H9 (cell line): ENCODE data around the gene XYLB. TPM values are rescaled to one million over a fixed set of nuclear protein-coding genes. Genes with fewer than 3 reads are reported as not detected.

Experiments
- DNase-seq: peaks from one replicate; pipeline ENCODE4 v3.0.0-alpha.2; 2017
- H2AFZ ChIP-seq: one replicate; pipeline ENCODE4 v1.6.1; 2013; ENCODE audit warnings: mild to moderate bottlenecking, low read length, control low read depth, moderate library complexity
- H2AK5ac ChIP-seq: 2 replicates; pipeline ENCODE4 v1.6.1; 2013; ENCODE audit warnings: low read length, control low read depth, mixed read lengths; ENCODE audit not compliant: insufficient read length
- H2BK120ac ChIP-seq: one replicate; pipeline ENCODE4 v1.6.1; 2013; ENCODE audit warnings: low read depth, mild to moderate bottlenecking, low read length, control low read depth, inconsistent platforms; ENCODE audit not compliant: poor library complexity, severe bottlenecking
- H2BK12ac ChIP-seq: 2 replicates; pipeline ENCODE4 v1.6.1; 2013; ENCODE audit warnings: low read length, control low read depth, mixed read lengths, low read depth; ENCODE audit not compliant: insufficient read length
- H2BK15ac ChIP-seq: 2 replicates; pipeline ENCODE4 v1.6.1; 2013; ENCODE audit warnings: low read depth, low read length, control low read depth
- H2BK20ac ChIP-seq: one replicate; pipeline ENCODE4 v1.6.1; 2013; ENCODE audit warnings: low read depth, mild to moderate bottlenecking, low read length, control low read depth, inconsistent platforms; ENCODE audit not compliant: poor library complexity, severe bottlenecking
- H2BK5ac ChIP-seq: 2 replicates; pipeline ENCODE4 v1.6.1; 2013; ENCODE audit warnings: low read length, control low read depth, mixed read lengths; ENCODE audit not compliant: insufficient read length
- H3K14ac ChIP-seq: 2 replicates; pipeline ENCODE4 v1.6.1; 2013; ENCODE audit warnings: low read length, control low read depth; ENCODE audit not compliant: insufficient read depth
- H3K18ac ChIP-seq: 2 replicates; pipeline ENCODE4 v1.6.1; 2013; ENCODE audit warnings: low read depth, mild to moderate bottlenecking, mixed read lengths, low read length, control low read depth; ENCODE audit not compliant: insufficient read length
- H3K23ac ChIP-seq: 2 replicates; pipeline ENCODE4 v1.6.1; 2013; ENCODE audit warnings: low read length, control low read depth, mixed read lengths, low read depth; ENCODE audit not compliant: insufficient read length
- H3K23me2 ChIP-seq: 2 replicates; pipeline ENCODE4 v1.6.1; 2013; ENCODE audit warnings: low read depth, mild to moderate bottlenecking, mixed read lengths, low read length, control low read depth; ENCODE audit not compliant: insufficient read length, poor library complexity, severe bottlenecking
- H3K27ac ChIP-seq: 2 replicates; pipeline ENCODE4 v1.5.1; 2013; ENCODE audit warnings: low read length, control low read depth, mixed read lengths, low read depth; ENCODE audit not compliant: insufficient read length
- H3K27me3 ChIP-seq: 2 replicates; pipeline ENCODE4 v1.6.1; 2013; ENCODE audit warnings: low read length, control low read depth, inconsistent platforms; ENCODE audit not compliant: insufficient read depth
- H3K4ac ChIP-seq: 2 replicates; pipeline ENCODE4 v1.6.1; 2013; ENCODE audit warnings: low read depth, mild to moderate bottlenecking, control low read depth, inconsistent platforms, low read length, moderate library complexity
- H3K4me1 ChIP-seq: 2 replicates; pipeline ENCODE4 v1.6.1; 2013; ENCODE audit warnings: low read length, control low read depth, inconsistent platforms; ENCODE audit not compliant: insufficient read depth
- H3K4me2 ChIP-seq: 2 replicates; pipeline ENCODE4 v1.6.1; 2013; ENCODE audit warnings: low read length, control low read depth, mixed read lengths; ENCODE audit not compliant: insufficient read length, insufficient read depth
- H3K56ac ChIP-seq: 2 replicates; pipeline ENCODE4 v1.6.1; 2013; ENCODE audit warnings: low read depth, mild to moderate bottlenecking, mixed read lengths, low read length, control low read depth; ENCODE audit not compliant: insufficient read length
- H3K79me1 ChIP-seq: 2 replicates; pipeline ENCODE4 v1.6.1; 2013; ENCODE audit warnings: low read depth, mild to moderate bottlenecking, moderate library complexity, low read length, control low read depth, inconsistent platforms; ENCODE audit not compliant: insufficient read depth, poor library complexity, severe bottlenecking
- H3K79me2 ChIP-seq: 2 replicates; pipeline ENCODE4 v1.6.1; 2013; ENCODE audit warnings: low read length, control low read depth, inconsistent platforms; ENCODE audit not compliant: insufficient read depth
- H3K9ac ChIP-seq: 2 replicates; pipeline ENCODE4 v1.6.1; 2013; ENCODE audit warnings: low read length, control low read depth, mixed read lengths; ENCODE audit not compliant: insufficient read length; ENCODE audit errors: extremely low read depth
- H3K9me3 ChIP-seq: one replicate; pipeline ENCODE4 v1.6.1; 2013; ENCODE audit warnings: low read depth, low read length, inconsistent platforms; ENCODE audit not compliant: control insufficient read depth
- H3T11ph ChIP-seq: one replicate; pipeline ENCODE4 v1.6.1; 2013; ENCODE audit warnings: mild to moderate bottlenecking, low read length, control low read depth, inconsistent platforms
- H4K20me1 ChIP-seq: one replicate; pipeline ENCODE4 v1.6.1; 2013; ENCODE audit not compliant: control insufficient read depth, insufficient read length, insufficient read depth
- H4K5ac ChIP-seq: 2 replicates; pipeline ENCODE4 v1.6.1; 2013; ENCODE audit warnings: low read depth, mild to moderate bottlenecking, mixed read lengths, low read length, control low read depth; ENCODE audit not compliant: insufficient read length
- H4K8ac ChIP-seq: replicated peaks from 2 replicates; pipeline ENCODE4 v1.6.1; 2013; ENCODE audit warnings: low read length, control low read depth, mixed read lengths, low read depth; ENCODE audit not compliant: insufficient read length
- H4K91ac ChIP-seq: 2 replicates; pipeline ENCODE4 v1.6.1; 2013; ENCODE audit warnings: low read depth, mild to moderate bottlenecking, moderate library complexity, mixed read lengths, low read length, control low read depth; ENCODE audit not compliant: insufficient read length
- H3K27ac Mint-ChIP-seq, 3 experiments: 2 replicates in 2 of 3; 3 replicates in 1 of 3; pipeline ENCODE4 v1.8.0; 2020 to 2021; ENCODE audit warnings: mixed read lengths in 3 of 3, mild to moderate bottlenecking in 1 of 3, moderate library complexity in 1 of 3
- H3K27me3 Mint-ChIP-seq: 2 replicates; pipeline ENCODE4 v1.8.0; 2021; ENCODE audit warnings: low read depth, mild to moderate bottlenecking, moderate library complexity, mixed read lengths
- H3K36me3 Mint-ChIP-seq, 3 experiments: 2 replicates in 2 of 3; 3 replicates in 1 of 3; pipeline ENCODE4 v1.8.0; 2020 to 2021; ENCODE audit warnings: low read depth in 3 of 3, mixed read lengths in 3 of 3; ENCODE audit not compliant: insufficient read depth in 1 of 3
- H3K4me1 Mint-ChIP-seq, 2 experiments: 2 replicates each; pipeline ENCODE4 v1.8.0; 2020; ENCODE audit warnings: mixed read lengths in 2 of 2
- H3K4me3 Mint-ChIP-seq, 2 experiments: 2 replicates in 1 of 2; 3 replicates in 1 of 2; pipeline ENCODE4 v1.8.0; 2020 to 2021; ENCODE audit warnings: mild to moderate bottlenecking in 2 of 2, mixed read lengths in 2 of 2, moderate library complexity in 1 of 2
- H3K9me3 Mint-ChIP-seq, 2 experiments: 2 replicates in 1 of 2; 3 replicates in 1 of 2; pipeline ENCODE4 v1.8.0; 2020; ENCODE audit warnings: mild to moderate bottlenecking in 2 of 2, mixed read lengths in 2 of 2, moderate library complexity in 1 of 2
- WGBS: extraction: QIAGEN DNeasy Blood & Tissue Kit; methylation state at CpG from one replicate; pipeline ENCODE4 v1.1.7; 2013; ENCODE audit warnings: missing lambda C conversion rate, low lambda C conversion rate, mixed read lengths; ENCODE audit not compliant: insufficient read length; ENCODE audit errors: extremely low coverage; 5-methylcytosine and 5-hydroxymethylcytosine counted together
- total RNA-seq: library from RNA; stranded (reverse); gene quantifications from 2 replicates; pipeline ENCODE4 v1.2.1, GENCODE V29; 2021
- TF ChIP-seq, protein P1 (sequence below): fragments of 200-600 bp; sonication (generic); conservative IDR thresholded peaks from 3 replicates; pipeline ENCODE4 v1.8.0; 2021; ENCODE audit warnings: antibody characterized with exemption, mild to moderate bottlenecking

Gene XYLB
- total RNA-seq, 1 experiment from 2014 or later: 2.6 TPM

DNA sequence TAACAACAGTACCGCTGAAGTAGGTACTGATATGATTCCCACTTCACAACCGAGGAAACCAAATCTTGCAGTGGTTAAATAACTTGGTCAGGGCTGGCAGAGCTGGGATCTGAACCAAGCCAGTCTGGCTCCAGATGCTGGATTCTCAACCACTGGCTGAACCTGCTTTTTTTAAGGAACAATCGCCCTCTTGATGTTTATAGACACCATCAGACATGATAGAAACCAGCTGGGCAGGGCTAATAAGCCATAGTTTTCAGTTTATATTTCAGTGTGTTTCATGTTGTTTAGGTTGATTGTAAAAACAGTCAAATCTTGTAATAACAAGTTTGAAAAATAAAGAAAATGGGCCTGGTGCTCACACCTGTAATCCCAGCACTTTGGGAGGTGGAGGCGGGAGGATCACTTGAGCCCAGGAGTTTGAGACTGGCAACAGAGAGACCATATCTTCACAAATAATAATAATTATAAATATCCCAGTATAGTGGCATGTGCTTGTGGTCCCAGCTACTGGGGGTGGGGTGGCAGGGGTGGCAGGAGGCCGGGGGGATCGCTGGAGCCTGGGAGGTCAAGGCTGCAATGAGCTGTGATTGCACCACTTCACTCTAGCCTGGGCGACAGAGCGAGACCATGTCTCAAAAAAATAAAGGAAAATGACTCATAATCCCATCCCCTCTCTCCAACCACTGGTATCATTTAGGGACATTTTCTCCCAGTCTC, 36.7 kb downstream of the XYLB start:
- Histone ChIP-seq H3K4me2 (no peak overlapping the region), H3K4ac (no peak overlapping the region), H3K27me3 (no peaks in the 10 kb centered on the region; the same call in 1 of the 2 replicates), H3K56ac (no peak overlapping the region), H3K79me1 (no peaks in the 10 kb centered on the region), H2AFZ (no peak overlapping the region), H3K18ac (no peak overlapping the region), H4K5ac (no peak overlapping the region), H2BK5ac (no peak overlapping the region), H4K8ac (no peak overlapping the region), H2AK5ac (no peak overlapping the region), H2BK20ac (no peak overlapping the region), H3K23ac (no peak overlapping the region), H3K9ac (no peak overlapping the region), H3K14ac (no peak overlapping the region), H3K79me2 (no peaks in the 10 kb centered on the region), H3K4me1 (no peaks in the 10 kb centered on the region), H3K23me2 (no peaks in the 10 kb centered on the region), H2BK12ac (no peak overlapping the region), H4K20me1 (no peaks in the 10 kb centered on the region), H2BK120ac (no peak overlapping the region), H2BK15ac (no peak overlapping the region), H4K91ac (no peak overlapping the region), H3K27ac (no peak overlapping the region), H3K9me3 (no peaks in the 10 kb centered on the region), H3T11ph (no peak overlapping the region)
- TF ChIP-seq, protein P1, sequence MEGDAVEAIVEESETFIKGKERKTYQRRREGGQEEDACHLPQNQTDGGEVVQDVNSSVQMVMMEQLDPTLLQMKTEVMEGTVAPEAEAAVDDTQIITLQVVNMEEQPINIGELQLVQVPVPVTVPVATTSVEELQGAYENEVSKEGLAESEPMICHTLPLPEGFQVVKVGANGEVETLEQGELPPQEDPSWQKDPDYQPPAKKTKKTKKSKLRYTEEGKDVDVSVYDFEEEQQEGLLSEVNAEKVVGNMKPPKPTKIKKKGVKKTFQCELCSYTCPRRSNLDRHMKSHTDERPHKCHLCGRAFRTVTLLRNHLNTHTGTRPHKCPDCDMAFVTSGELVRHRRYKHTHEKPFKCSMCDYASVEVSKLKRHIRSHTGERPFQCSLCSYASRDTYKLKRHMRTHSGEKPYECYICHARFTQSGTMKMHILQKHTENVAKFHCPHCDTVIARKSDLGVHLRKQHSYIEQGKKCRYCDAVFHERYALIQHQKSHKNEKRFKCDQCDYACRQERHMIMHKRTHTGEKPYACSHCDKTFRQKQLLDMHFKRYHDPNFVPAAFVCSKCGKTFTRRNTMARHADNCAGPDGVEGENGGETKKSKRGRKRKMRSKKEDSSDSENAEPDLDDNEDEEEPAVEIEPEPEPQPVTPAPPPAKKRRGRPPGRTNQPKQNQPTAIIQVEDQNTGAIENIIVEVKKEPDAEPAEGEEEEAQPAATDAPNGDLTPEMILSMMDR: no peak
- H3K9me3 Mint-ChIP-seq: peaks cover 17 to 32% of the 10 kb centered on the region in 2 experiments
- peaks cover 52 to 68% (median 60%) of the 10 kb centered on the region in 3 experiments for H3K36me3 Mint-ChIP-seq
- no peak overlapping the region for H3K4me3 Mint-ChIP-seq
- H3K27me3 Mint-ChIP-seq: no peaks in the 10 kb centered on the region; the same call in none of the 2 replicates
- no peak for DNase-seq
- no peak overlapping the region for H3K27ac Mint-ChIP-seq
- peaks cover 13 to 17% of the 10 kb centered on the region in 2 experiments for H3K4me1 Mint-ChIP-seq
- WGBS: no CpG with 5 or more reads among the region's 8 CpGs
